ENCODE data around the gene WASF2.

The WASF2 gene

DNA sequence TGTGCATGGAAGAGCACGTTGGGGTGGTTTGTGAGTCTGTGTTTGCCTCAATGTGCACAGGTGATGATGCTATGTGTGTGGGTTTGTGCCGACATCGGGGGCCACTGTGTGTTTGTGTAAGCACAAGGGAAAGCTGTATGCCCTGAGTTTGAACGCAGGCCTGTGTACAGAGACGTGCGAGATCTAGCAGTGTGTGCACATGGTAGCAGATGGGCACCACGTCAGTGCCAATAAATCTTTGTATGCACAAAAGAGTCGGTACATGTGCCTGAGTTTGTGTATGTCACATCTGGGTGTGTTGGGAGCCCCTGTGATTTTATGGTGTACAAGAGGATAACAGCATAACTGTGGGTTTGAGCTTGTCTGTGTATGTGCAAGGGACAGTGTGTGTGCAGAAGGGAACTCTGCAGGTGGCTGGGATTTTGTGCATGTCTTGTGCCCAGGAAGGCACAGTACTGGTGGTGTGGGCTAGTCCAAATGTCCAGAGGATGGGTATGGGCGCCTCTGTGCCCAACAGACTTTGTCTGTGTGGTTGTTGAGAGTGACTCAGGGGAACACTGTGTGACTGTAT is 32.0 kb upstream of the WASF2 start:
- no peak for DNase-seq
- H3K4me3 ChIP-seq (ENCODE audit: low read depth, low read length), result no peak overlapping the region
- H3K4me1 ChIP-seq, result peaks cover 5% of the 10 kb centered on the region
- no peaks in the 10 kb centered on the region for H3K9me3 ChIP-seq
- no peaks in the 10 kb centered on the region for H3K27me3 ChIP-seq
- no peaks in the 10 kb centered on the region for H3K36me3 ChIP-seq
- TF ChIP-seq, protein P1, sequence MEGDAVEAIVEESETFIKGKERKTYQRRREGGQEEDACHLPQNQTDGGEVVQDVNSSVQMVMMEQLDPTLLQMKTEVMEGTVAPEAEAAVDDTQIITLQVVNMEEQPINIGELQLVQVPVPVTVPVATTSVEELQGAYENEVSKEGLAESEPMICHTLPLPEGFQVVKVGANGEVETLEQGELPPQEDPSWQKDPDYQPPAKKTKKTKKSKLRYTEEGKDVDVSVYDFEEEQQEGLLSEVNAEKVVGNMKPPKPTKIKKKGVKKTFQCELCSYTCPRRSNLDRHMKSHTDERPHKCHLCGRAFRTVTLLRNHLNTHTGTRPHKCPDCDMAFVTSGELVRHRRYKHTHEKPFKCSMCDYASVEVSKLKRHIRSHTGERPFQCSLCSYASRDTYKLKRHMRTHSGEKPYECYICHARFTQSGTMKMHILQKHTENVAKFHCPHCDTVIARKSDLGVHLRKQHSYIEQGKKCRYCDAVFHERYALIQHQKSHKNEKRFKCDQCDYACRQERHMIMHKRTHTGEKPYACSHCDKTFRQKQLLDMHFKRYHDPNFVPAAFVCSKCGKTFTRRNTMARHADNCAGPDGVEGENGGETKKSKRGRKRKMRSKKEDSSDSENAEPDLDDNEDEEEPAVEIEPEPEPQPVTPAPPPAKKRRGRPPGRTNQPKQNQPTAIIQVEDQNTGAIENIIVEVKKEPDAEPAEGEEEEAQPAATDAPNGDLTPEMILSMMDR (IDR thresholded peaks at IDR 0.05; ENCODE audit: low read depth, low read length), result no peak

DNA sequence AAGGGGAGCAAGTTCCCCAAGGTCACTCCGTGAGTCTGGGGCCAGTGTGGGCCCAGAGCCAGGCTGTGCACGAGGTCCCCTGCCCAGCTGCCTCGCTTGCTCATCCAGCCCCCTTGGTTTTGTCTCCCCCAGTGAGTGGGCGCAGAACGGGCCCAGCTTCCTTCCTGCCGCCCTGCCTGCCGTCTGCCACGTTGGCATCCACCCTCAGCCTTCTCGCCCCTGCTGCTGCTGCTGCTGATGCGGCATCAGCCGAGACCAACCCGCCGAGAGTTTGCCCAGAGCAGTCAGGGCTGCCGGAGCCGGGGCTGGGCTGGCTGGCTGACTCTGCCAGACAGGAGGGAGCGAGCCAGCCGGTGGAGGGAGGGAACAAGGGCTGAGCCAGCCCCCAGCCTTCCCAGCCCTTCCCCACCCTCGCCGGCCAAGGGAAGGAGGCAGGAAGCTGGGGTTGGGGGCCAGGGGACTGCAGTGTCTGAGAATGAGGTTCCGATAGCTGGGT is 31.4 kb upstream of the WASF2 start:
- Histone ChIP-seq H3K4me1 (peaks cover 2% of the 10 kb centered on the region; the same call in 1 of the 2 replicates), H3K27me3 (no peaks in the 10 kb centered on the region), H3K9me3 (no peaks in the 10 kb centered on the region), H3K4me3 (ENCODE audit: low read depth, low read length) (no peak overlapping the region), H3K36me3 (no peaks in the 10 kb centered on the region)
- DNase-seq, result no peak
- TF ChIP-seq, protein P1 (IDR thresholded peaks at IDR 0.05; ENCODE audit: low read depth, low read length), result no peak

DNA sequence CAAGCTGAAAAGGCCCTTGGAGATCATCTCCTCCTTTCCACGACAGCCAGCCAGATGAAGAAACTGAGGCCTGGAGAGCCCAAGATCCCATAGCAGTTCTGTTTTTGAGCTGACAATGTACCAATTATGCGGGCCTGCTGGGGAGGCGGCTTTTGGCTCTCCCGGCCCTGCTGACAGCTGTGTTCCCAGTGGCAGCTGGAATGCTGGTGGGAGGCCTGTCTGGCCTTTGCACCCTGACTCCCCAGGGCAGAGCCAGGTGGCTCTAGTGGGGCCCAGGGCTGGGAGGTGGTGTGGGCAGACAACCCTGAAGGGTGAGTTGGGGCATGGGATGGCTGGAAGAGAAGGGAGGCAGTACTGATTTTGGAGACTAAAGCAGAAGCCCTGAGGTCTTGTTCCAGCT is 30.7 kb upstream of the WASF2 start:
- Histone ChIP-seq H3K36me3 (no peaks in the 10 kb centered on the region), H3K4me3 (ENCODE audit: low read depth, low read length) (no peak overlapping the region), H3K9me3 (no peaks in the 10 kb centered on the region), H3K27me3 (no peaks in the 10 kb centered on the region), H3K4me1 (peaks cover 2% of the 10 kb centered on the region; the same call in 1 of the 2 replicates)
- TF ChIP-seq, protein P1 (IDR thresholded peaks at IDR 0.05; ENCODE audit: low read depth, low read length), result no peak
- DNase-seq, result no peak

DNA sequence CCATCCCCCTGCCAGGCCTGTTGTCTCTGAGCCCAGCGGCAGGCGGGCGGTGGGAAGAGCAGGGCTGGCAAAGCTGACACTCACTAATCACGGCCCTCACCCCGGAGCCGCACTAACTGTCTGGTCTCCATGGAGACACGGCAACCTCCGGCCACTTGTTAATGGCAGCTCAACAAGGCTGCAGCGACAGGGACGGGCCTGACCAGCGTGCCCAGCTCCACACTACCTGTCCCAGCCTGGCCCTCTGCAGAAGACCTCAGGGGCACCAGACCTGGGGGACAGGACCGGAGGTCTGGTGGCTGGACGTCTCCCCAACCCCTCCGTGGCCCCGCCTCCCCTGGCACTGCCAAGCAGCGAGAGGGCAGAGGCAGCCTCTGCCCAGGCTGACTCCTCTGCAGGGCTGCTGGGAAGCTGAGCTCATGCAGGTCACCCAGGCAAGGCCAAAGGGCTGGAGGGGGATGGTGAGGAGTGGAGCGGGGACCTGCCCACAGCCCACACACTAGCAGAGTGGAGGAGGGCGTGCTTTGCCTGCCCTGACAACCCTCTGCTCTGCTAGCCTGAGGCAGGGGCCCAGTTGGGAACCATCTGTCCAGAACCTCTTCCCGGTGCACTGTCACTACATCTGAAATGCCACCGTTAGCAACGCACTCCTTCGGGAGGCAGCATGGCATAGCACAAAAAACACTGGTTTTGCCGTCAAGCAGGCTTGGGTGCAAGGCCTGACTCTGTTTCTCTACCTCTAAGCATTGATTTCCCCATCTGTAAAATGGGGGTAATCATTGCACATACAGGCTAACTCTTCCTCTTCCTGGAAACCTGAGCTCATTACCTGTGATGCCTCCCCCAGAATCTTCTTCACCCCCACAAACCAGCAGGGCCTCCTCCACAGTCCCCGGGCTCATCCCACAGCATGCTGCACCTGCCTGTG is 29.6 kb upstream of the WASF2 start:
- H3K27me3 ChIP-seq, result no peaks in the 10 kb centered on the region
- H3K9me3 ChIP-seq, result no peaks in the 10 kb centered on the region
- H3K4me1 ChIP-seq, result no peaks in the 10 kb centered on the region
- DNase-seq, result no peak
- no peaks in the 10 kb centered on the region for H3K36me3 ChIP-seq
- TF ChIP-seq, protein P1 (IDR thresholded peaks at IDR 0.05; ENCODE audit: low read depth, low read length), result no peak
- H3K4me3 ChIP-seq (ENCODE audit: low read depth, low read length), result no peak overlapping the region

DNA sequence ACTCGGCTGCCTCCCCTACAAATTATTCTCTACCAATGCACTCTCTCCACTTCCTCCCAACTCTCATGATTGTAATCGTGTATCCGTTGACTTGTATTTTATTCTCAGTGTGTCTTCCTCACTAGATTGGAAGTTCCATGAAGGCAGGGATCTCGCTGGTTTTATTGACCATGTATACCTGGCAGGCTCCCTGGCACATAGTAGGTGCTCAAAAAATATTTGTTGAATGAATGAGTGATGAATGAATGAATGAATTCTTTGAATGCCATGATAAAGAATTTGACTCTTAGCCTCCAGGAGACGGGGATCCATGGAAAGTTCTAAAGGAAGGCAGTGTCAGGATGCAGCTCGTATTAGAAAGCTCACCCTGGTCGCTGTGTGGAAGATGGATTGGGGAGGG is 28.8 kb upstream of the WASF2 start:
- no peak for DNase-seq
- Histone ChIP-seq H3K9me3 (no peaks in the 10 kb centered on the region), H3K27me3 (no peaks in the 10 kb centered on the region), H3K4me1 (no peaks in the 10 kb centered on the region), H3K4me3 (ENCODE audit: low read depth, low read length) (no peak overlapping the region), H3K36me3 (no peaks in the 10 kb centered on the region)
- TF ChIP-seq, protein P1 (IDR thresholded peaks at IDR 0.05; ENCODE audit: low read depth, low read length), result no peak

Measured in BE2C (cell line).